ENCODE data around the gene DNAL4.

The DNAL4 gene

GRCh38 chr22:38751422-38752346 lies 42.3 kb downstream of the DNAL4 start:
- Histone ChIP-seq H3K4me3 (ENCODE audit: low read depth, low read length) (no peak overlapping the region), H3K27me3 (no peaks in the 10 kb centered on the region), H3K4me1 (peaks cover 6% of the 10 kb centered on the region; the same call in 1 of the 2 replicates), H3K9me3 (no peaks in the 10 kb centered on the region), H3K36me3 (peaks cover 62% of the 10 kb centered on the region)
- DNase-seq = no peak
- TF ChIP-seq CTCF (IDR thresholded peaks at IDR 0.05; ENCODE audit: low read depth, low read length) = no peak

GRCh38 chr22:38751066-38751421 lies 42.9 kb downstream of the DNAL4 start:
- no peaks in the 10 kb centered on the region for H3K27me3 ChIP-seq
- no peak for DNase-seq
- no peaks in the 10 kb centered on the region for H3K9me3 ChIP-seq
- peaks cover 62% of the 10 kb centered on the region for H3K36me3 ChIP-seq
- no peak for TF ChIP-seq CTCF (IDR thresholded peaks at IDR 0.05; ENCODE audit: low read depth, low read length)
- no peak overlapping the region for H3K4me3 ChIP-seq (ENCODE audit: low read depth, low read length)
- peaks cover 6% of the 10 kb centered on the region; the same call in 1 of the 2 replicates for H3K4me1 ChIP-seq

GRCh38 chr22:38750638-38751037 lies 43.3 kb downstream of the DNAL4 start:
- TF ChIP-seq CTCF (IDR thresholded peaks at IDR 0.05; ENCODE audit: low read depth, low read length) = no peak
- H3K36me3 ChIP-seq = peaks cover 66% of the 10 kb centered on the region

GRCh38 chr22:38750104-38750503 lies 43.8 kb downstream of the DNAL4 start:
- no peak for DNase-seq
- peaks cover 70% of the 10 kb centered on the region for H3K36me3 ChIP-seq
- TF ChIP-seq CTCF (IDR thresholded peaks at IDR 0.05; ENCODE audit: low read depth, low read length) = no peak
- H3K9me3 ChIP-seq = no peaks in the 10 kb centered on the region
- H3K4me3 ChIP-seq (ENCODE audit: low read depth, low read length) = no peak overlapping the region
- no peaks in the 10 kb centered on the region for H3K27me3 ChIP-seq
- H3K4me1 ChIP-seq = peaks cover 6% of the 10 kb centered on the region; the same call in 1 of the 2 replicates

More at GRCh38 chr22:38750638-38751037, 43.3 kb downstream of the DNAL4 start:
- Histone ChIP-seq H3K9me3 (no peaks in the 10 kb centered on the region), H3K4me3 (ENCODE audit: low read depth, low read length) (no peak overlapping the region), H3K4me1 (peaks cover 6% of the 10 kb centered on the region; the same call in 1 of the 2 replicates), H3K27me3 (no peaks in the 10 kb centered on the region)
- no peak for DNase-seq

- Histone ChIP-seq H3K9me3 (no peaks in the 10 kb centered on the region), H3K4me3 (ENCODE audit: low read depth, low read length) (no peak overlapping the region), H3K27me3 (no peaks in the 10 kb centered on the region), H3K36me3 (peaks cover 78% of the 10 kb centered on the region), H3K4me1 (no peaks in the 10 kb centered on the region; the same call in 1 of the 2 replicates)
- no peak for DNase-seq
- no peak for TF ChIP-seq CTCF (IDR thresholded peaks at IDR 0.05; ENCODE audit: low read depth, low read length)
These were observed 45.3 kb downstream of the DNAL4 start for GRCh38 chr22:38748487-38749136.

All from BE2C (cell line).